Activated CD8-positive, alpha-beta memory T cell treated with anti-CD3 and anti-CD28 coated beads for 1 hour (primary cell): Measurements from ENCODE around the gene DPP9.
"Not testable (repeated sequence)": the region's sequence is repeated elsewhere in the genome, so short reads cannot be mapped to it uniquely, and the experiment has no call there.

Source experiments
- DNase-seq, 2 donors: peaks; one replicate each; pipeline ENCODE4 v3.0.0-alpha.2; 2020; ENCODE audit warnings: low read depth in 1 of 2; ENCODE audit errors: extremely low read depth in 1 of 2

The DPP9 gene

GRCh38 chr19:4742723-4743646 is 19.3 kb upstream of the DPP9 start:
- no peak for DNase-seq

DNA sequence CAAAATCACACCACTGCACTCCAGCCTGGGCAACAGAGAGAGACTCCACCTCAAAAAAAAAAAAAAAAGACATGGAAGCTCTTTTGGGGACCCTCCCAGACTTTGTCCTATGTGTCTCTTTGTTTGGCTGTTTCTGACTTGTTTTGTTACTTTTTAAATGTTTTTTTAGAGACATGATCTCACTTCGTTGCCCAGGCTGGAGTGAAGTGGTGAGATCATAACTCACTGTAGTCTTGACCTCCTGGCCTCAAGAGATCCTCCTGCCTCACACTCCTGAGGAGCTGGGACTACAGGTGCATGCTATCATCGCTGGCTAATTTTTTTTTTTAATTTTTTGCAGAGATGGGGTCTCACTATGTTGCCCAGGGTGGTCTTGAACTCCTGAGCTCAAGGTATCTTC is 16.4 kb upstream of the DPP9 start:
- no peak for DNase-seq

GRCh38 chr19:4738734-4739133 is 15.1 kb upstream of the DPP9 start:
- DNase-seq, result no peak

- no peak for DNase-seq
Observed at GRCh38 chr19:4737955-4738600, 14.4 kb upstream of the DPP9 start.

- no peak for DNase-seq
Observed at GRCh38 chr19:4733755-4734345, 10.2 kb upstream of the DPP9 start.

- DNase-seq, result peak in 1 of 2 donors; percentile 21
Observed at GRCh38 chr19:4732680-4733114, 9.1 kb upstream of the DPP9 start.

DNA sequence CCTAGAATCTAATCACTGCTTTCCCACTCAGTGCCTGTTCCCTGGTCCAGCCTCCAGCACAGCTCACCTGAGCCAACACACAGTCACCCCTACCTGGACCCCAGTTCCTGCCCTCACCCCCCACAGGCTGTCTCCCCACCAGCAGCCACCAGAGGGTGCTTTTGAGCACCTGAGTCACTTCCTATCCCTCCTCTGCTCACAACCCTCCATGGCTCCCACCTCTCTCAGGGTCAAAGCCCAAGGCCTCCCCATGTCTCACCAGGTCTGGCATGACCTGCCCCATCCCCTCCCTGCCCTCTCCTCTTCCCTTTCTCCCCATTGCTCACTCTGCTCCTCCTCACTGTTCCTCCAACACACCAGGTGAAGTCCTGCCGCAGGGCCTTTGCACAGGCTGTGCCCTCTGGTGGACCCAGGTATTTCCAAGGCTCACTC is 7.1 kb upstream of the DPP9 start:
- DNase-seq, result peak in 1 of 2 donors; percentile 49

GRCh38 chr19:4728871-4729270 is 5.2 kb upstream of the DPP9 start:
- DNase-seq, result no peak

GRCh38 chr19:4722671-4723594 is 709 bp downstream of the DPP9 start:
- DNase-seq, result no peak

GRCh38 chr19:4721196-4721595 is 2.4 kb downstream of the DPP9 start:
- DNase-seq, result no peak

DNA sequence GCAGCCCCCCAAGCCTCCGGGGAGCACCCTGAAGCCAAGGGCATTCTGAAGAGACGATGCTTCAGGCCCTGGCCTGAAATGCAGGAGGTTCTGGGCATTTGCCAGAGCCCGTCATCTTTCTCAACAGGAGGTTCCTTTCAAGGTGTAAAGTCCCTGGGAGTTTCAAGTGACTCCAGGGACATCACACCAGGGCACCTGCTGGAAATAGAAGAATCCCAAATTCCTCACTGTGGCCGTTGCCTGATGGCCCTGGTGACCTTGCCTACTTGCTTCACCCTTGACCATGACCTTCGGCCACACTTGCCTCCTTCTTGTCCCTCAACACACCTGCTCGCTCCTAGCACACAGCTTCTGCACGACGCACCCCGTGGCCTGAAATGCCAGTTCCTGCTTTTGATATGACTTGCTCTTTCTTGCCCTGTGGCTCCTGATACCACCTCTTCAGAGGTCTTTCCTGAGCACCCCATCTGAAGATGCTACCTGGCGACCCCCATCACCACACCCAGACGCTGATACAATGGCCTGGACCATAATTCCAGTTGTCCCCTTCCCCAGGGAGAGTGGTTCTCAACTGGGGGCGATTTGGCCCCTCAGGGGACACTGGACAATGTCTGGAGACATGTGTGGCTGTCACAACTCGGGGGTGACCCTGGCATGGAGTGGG is 3.5 kb downstream of the DPP9 start:
- no peak for DNase-seq

DNA sequence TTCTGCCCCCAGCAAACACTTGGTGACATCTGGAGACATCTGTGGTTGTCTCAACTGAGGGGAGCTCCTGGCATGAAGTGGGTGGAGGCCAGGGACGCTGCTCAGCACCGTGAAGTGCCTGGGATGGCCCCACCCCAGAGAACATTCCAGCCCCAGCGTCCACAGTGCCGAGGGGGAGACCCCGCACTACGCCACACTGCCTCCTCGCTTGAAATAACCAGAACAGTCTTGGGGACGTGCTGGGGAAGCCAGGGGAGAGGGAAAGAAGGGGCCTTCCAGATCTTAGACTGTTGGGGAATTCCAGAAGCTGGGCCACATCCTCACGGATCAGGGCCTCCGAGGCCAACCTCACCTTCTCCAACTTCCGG is 4.2 kb downstream of the DPP9 start:
- no peak for DNase-seq

DNA sequence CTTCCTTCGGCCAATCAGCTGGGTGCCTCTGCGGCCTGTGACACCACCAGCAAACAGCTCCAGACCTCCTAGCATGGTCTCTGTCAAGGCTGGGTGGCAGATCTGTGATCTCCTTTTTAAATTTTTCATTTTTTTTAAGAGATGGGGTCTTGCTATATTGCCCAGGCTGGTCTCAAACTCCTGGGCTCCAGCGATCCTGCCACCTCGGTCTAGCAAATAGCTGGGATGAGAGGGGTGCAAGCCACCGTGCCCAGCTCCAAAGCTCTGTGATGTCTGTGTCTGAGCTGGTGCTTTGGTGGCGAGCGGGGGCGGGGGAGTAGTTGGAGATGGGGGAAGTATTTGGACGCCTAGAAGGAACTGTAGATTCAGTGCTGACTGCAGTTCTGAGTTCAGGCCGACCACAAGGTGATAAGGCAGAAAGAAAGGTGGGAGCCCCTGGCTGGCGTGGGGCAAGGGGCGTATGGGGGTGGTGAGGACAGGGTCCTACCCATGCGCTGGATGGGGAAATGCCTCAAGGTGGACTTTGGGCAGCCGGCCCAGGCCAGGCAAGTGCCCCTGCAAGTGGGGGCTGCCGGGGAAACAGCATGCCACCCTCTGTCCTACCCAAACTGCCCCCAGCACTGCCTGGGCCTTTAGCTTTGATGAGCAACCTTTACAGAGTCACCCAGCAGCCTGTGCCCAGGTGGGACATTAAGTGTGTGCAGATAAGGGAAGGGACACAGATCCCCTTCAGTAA is 5.5 kb downstream of the DPP9 start:
- DNase-seq, result no peak

DNA sequence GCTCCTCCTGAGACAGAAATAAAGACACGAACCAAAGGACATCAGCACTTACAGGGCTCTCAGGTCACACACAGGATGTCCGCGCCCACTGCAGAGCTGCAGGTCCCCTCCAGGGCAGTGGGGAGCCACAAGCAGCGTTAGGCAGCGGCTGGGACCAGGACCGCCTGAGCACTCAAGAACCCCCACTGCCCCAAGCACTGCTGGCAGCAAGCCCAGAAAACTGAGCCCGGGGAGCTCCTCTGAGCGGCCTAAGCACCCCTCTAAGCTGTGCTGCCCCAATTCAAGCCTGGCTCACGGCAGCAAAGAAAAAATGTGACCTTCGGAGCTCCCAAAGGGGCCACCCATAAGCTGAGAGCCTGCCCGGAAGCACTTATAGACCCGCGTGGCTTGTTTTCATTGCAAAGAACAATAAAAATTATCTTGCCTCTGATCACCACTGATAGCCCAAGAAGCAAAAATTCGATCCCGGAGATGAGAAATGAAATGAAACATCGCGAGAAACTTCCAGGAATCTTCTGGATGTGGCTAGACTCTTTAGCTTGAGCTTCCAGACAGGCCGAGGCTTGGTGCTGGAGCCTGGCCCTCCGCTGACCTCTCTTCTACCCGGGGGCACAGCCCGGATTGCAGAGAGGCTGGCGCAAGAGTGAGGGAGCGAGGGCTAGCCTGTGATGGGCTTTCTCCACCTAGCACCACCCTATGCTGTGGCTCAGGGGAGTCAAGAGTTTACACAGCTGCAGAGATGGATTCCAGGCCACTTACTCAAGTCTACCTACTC is 6.3 kb downstream of the DPP9 start:
- DNase-seq, result no peak

DNA sequence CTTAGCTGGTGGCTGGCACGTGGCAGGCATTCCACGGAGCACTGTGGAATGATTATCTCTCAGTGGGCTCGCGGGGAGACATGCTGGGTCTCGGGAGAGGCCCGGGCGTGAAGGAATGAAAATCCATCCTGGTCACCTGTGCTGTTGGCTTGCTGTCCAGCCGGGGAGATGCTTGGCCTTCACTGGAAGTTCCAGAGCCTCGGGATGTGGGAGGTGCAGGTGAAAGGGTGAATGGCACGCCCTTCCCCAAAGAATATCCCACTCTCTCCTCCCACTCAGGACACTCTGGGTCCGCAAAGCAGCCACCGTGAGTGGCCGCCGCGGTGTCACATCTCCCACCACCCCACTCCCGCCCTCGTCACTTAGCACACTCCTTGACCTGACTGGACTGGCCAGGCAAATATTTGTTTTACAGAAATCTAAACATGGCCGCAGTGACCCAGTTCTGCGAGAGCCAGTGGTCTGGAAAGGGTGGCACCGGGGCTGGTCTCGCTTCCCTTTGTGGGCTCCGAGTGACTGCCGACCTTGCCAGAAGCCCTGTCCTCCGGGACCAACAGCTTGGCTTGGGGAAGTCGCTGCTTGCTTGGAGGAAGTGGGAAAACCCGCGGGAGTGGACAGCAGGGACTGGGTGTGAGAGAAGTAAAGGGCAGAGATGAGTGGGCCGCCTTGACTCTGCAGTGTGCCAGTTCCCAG is 8.0 kb downstream of the DPP9 start:
- no peak for DNase-seq

DNA sequence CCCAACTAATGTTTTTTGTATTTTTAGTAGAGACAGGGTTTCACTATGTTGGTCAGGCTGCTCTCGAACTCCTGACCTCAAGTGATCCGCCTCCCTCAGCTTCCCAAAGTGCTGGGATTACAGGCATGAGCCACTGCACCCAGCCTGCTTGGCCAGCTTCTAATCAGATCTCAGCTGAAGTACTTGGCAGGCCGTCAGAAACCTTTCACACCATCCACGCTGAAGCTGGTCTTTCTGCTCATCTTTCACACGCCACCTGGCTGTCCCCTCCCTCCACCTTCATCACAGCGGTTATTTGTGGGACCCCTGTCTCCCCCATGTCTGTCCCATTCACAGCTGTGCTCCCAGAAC is 8.5 kb downstream of the DPP9 start:
- not testable (repeated sequence) for DNase-seq

DNA sequence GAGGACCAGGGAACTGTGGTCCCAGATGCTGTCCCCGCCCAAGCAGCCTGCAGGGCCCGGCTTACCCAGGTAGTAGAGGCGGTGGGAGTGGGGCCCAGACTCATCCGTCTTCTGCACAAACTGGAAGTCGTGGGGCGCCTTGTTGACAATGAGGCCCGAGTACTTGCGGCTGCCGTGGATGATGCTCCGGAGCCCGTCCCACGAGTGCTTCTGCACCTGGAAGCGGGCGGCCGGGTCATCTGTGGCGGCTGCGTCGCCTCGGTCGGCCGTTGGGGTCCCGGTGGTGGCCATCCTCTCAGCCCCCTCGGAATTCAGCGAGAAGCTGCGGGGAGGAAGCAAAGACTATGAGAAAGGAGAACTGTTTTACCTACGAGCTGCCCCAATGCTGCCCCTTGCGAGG is 9.6 kb downstream of the DPP9 start:
- DNase-seq, result no peak

GRCh38 chr19:4713384-4713951 is 10.2 kb downstream of the DPP9 start:
- DNase-seq, result no peak
